ENCODE measurements around the gene MAP4K3. TPM values are rescaled to one million over a fixed set of nuclear protein-coding genes. Genes with fewer than 3 reads are reported as not detected.

Gene MAP4K3
- total and polyA plus RNA-seq, 2 of the 8 experiments (the other 6 are each of a cell fraction or from before 2014, with no cell fraction given) = 11.4 to 63.0 TPM

DNA sequence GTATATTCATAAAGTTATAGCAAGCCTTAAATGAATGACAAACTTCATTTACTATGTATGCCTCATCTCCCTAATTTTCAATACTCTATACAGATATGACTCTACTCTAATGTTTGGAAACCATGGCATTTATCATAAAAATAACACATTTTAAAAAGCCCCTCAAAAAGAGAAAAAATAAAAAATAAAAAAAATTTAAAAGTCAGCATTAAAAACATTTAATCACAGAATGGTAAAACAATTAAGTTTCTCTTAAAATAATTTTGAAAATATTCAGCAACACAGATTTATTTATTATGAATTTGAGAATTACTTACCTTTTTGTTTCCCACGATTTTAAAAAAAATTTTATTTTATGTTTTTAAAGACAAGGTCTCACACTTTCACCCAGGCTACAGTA, 128.3 kb downstream of the MAP4K3 start:
- H3K27ac ChIP-seq (ENCODE audit: low read depth, low read length) = no peak overlapping the region
- no peak overlapping the region for H3K14ac ChIP-seq (ENCODE audit: insufficient read length)
- no peak overlapping the region for H4K5ac ChIP-seq (ENCODE audit: insufficient read length, low read depth, low read length)
- no peak overlapping the region for H4K8ac ChIP-seq (ENCODE audit: extremely low read depth, insufficient read depth, low read length)
- H3K4me1 ChIP-seq (replicated peaks in 1 of 4; ENCODE audit: control insufficient read depth in 3 of 4, insufficient read depth in 4 of 4, low read length in 3 of 4) = no peaks in the 10 kb centered on the region
- H3K36me3 ChIP-seq (ENCODE audit: control insufficient read depth in 2 of 4, insufficient read depth in 4 of 4, low read length in 3 of 4) = peaks cover 0 to 13% (median 5%) of the 10 kb centered on the region in 4 experiments; a peak in 4 of 8 replicates
- ChIA-PET POLR2A (ENCODE audit: partially characterized antibody) (interaction anchor here (1.3 kb wide), 1 partner anchor 11 kb away, joined by 5 read pairs; no protein-coding TSS in a partner anchor), CTCF (ENCODE audit: partially characterized antibody) (no interaction called here)
- no peaks in the 10 kb centered on the region for H3K9me3 ChIP-seq (ENCODE audit: insufficient read depth in 2 of 2, low read depth in 1 of 2, low read length in 1 of 2)
- no peak overlapping the region for H3K18ac ChIP-seq (ENCODE audit: extremely low read depth, low read length)
- no peak overlapping the region for H2BK12ac ChIP-seq (ENCODE audit: low read depth, low read length)
- no peak overlapping the region for H2BK20ac ChIP-seq (ENCODE audit: low read length)
- FAIRE-seq (no peak), DNase-seq (ENCODE audit: low read depth in 1 of 2, low spot score in 2 of 2) (no peak)
- no peak overlapping the region for H3K4me3 ChIP-seq (ENCODE audit: extremely low read depth in 1 of 4, insufficient read depth in 2 of 4, low read depth in 3 of 4, low read length in 4 of 4)
- H2AK5ac ChIP-seq (ENCODE audit: low read depth, low read length) = no peak overlapping the region
- no peak for TF ChIP-seq MAFK (IDR thresholded peaks at IDR 0.05; ENCODE audit: low read depth, low read length)
- no peak for TF ChIP-seq EZH2 (IDR thresholded peaks at IDR 0.05; ENCODE audit: low read depth, low read length, severe bottlenecking)
- TF ChIP-seq POU5F1 (IDR thresholded peaks at IDR 0.05; ENCODE audit: low read depth, low read length) = no peak
- no peak for TF ChIP-seq SIX5 (IDR thresholded peaks at IDR 0.05; ENCODE audit: low read depth, low read length)
- no peak for TF ChIP-seq TAF7 (optimal IDR thresholded peaks at IDR 0.05; ENCODE audit: borderline replicate concordance, low read depth, low read length)
- TF ChIP-seq CHD1 (IDR thresholded peaks at IDR 0.05; ENCODE audit: low read depth, low read length) = no peak
- TF ChIP-seq SIRT6 (IDR thresholded peaks at IDR 0.05; ENCODE audit: low read length) = no peak
- no peak overlapping the region for H3K9ac ChIP-seq (replicated peaks in 1 of 4; ENCODE audit: extremely low read depth in 1 of 4, low read depth in 3 of 4, low read length in 3 of 4)
- no peak overlapping the region for H2BK120ac ChIP-seq (replicated peaks; ENCODE audit: low read depth, low read length)
- no peaks in the 10 kb centered on the region for H4K20me1 ChIP-seq (replicated peaks in 1 of 2; ENCODE audit: control insufficient read depth in 1 of 2, insufficient read depth in 2 of 2, low read length in 2 of 2)
- no peaks in the 10 kb centered on the region for H3K27me3 ChIP-seq (replicated peaks in 1 of 4; ENCODE audit: control insufficient read depth in 3 of 4, extremely low read depth in 1 of 4, insufficient read depth in 3 of 4, low read length in 3 of 4)
- H2AFZ ChIP-seq (ENCODE audit: low read length) = no peak overlapping the region
- H3K79me1 ChIP-seq (ENCODE audit: low read depth, low read length) = no peaks in the 10 kb centered on the region
- H3K23ac ChIP-seq (ENCODE audit: insufficient read length) = no peak overlapping the region
- no peaks in the 10 kb centered on the region for H3K79me2 ChIP-seq (ENCODE audit: control insufficient read depth in 1 of 2, insufficient read depth in 2 of 2, low read length in 2 of 2)
- no peak overlapping the region for H2BK5ac ChIP-seq (ENCODE audit: low read depth, low read length)
- no peak overlapping the region for H2BK15ac ChIP-seq (ENCODE audit: low read length)
- no peak overlapping the region for H3K56ac ChIP-seq (replicated peaks; ENCODE audit: insufficient read length, low read depth, low read length)
- 88% methylated on average over 1 of the region's 1 CpG; no CpG with 5 or more reads in 1 of the 2 experiments for WGBS, 2 experiments (ENCODE audit: extremely low coverage in 1 of 2, insufficient coverage in 1 of 2, insufficient read length in 1 of 2, insufficient replicate concordance in 2 of 2, low coverage in 1 of 2, low lambda C conversion rate in 2 of 2, missing lambda C conversion rate in 1 of 2)
- H4K91ac ChIP-seq (replicated peaks; ENCODE audit: insufficient read length, low read length) = no peak overlapping the region
- no peak overlapping the region for H3K4ac ChIP-seq (replicated peaks; ENCODE audit: insufficient read length, low read depth, low read length)
- H3K23me2 ChIP-seq (ENCODE audit: low read depth, low read length) = no peaks in the 10 kb centered on the region
- no peak overlapping the region for H3K4me2 ChIP-seq (ENCODE audit: insufficient read depth in 1 of 2, low read depth in 2 of 2, low read length in 2 of 2)
